C4-2B (cell line): ENCODE data around the gene SLC3A2.
A peak's percentile ranks its signal among the peaks of the same experiment; 100 is the strongest.

ENCODE experiments used
- H3K27ac ChIP-seq: fragments of 450-650 bp; 2 replicates; pipeline ENCODE4 v1.5.1; 2017
- CTCF ChIP-seq: fragments of 450-650 bp; conservative IDR thresholded peaks from 2 replicates; pipeline ENCODE4 v1.5.1; 2017; ENCODE audit warnings: mild to moderate bottlenecking
- ZFX ChIP-seq: fragments of 450-650 bp; IDR thresholded peaks from 2 replicates; pipeline ENCODE4 v1.6.1; 2017

Gene SLC3A2

GRCh38 chr11:62841361-62842170, 39.1 kb upstream of the SLC3A2 start:
- peak overlapping the region; percentile 93 for H3K27ac ChIP-seq
- TF ChIP-seq CTCF (no peak), ZFX (no peak)

DNA sequence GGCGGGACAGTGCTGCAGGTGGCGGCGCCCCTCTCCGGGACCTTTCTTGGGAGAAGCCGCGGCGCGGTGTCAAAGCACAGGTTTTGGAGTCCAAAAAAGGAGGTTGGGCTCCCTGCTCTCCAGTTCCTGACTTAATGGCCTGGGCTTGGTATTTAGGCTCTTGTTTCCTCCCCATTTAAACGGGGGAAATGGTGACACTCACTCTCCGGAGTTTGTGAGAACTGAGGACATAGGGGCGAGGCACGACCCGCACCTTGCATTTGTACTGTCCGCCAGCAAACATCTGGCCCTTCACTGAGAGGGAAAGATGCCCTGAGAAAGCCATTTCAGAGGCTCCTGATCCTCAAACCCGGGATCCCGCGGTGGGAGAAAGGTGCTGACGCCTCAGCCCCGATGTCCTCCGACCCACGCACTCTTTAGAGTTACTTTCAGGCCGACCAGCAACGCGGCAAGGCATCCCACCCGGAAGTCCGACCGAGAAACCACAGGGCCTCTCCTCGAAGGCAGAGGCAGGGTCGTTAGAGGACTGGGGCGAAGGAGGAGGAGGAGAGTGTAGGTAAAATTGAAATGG, 38.4 kb upstream of the SLC3A2 start:
- TF ChIP-seq ZFX = no peak
- TF ChIP-seq CTCF = no peak

GRCh38 chr11:62842891-62843290, 37.8 kb upstream of the SLC3A2 start:
- peak overlapping the region; percentile 93 for H3K27ac ChIP-seq

More for the DNA sequence above, 38.4 kb upstream of the SLC3A2 start:
- H3K27ac ChIP-seq = peak overlapping the region; percentile 93

DNA sequence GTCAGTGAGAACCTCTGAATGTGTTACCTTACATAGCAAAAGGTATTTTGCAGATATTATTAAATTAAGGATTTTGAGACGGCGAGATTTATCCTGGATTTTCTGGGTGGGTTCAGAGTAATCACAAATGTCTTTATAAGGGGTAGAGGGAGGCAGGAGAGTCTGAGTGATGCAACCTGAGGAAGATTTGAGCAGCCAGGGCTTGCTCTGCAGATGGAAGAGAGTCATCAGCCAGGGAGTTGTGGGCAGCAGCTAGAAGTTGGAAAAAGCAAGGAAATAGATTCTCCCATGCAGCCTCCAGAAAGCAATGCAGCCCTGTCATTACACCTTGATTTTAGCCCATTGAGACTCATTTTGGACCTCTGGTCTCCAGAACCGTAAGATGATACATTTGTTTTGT, 37.2 kb upstream of the SLC3A2 start:
- H3K27ac ChIP-seq = no peak overlapping the region
- TF ChIP-seq ZFX (no peak), CTCF (no peak)

- TF ChIP-seq CTCF (no peak), ZFX (no peak)
- H3K27ac ChIP-seq = no peak overlapping the region
Observed at GRCh38 chr11:62844154-62844553, 36.5 kb upstream of the SLC3A2 start.

GRCh38 chr11:62846177-62846576, 34.5 kb upstream of the SLC3A2 start:
- H3K27ac ChIP-seq = no peak overlapping the region
- TF ChIP-seq CTCF = no peak
- no peak for TF ChIP-seq ZFX

GRCh38 chr11:62847767-62848314, 32.9 kb upstream of the SLC3A2 start:
- H3K27ac ChIP-seq = no peak overlapping the region
- TF ChIP-seq CTCF (no peak), ZFX (no peak)
